WI38 (cell line): ENCODE measurements around the gene ULBP1.
A peak's percentile ranks its signal among the peaks of the same experiment; 100 is the strongest.
"Not testable (repeated sequence)": the region's sequence is repeated elsewhere in the genome, so short reads cannot be mapped to it uniquely, and the experiment has no call there.

Experiments used
- H3K4me3 ChIP-seq: 2 replicates; pipeline ENCODE4 v1.5.1; 2011; ENCODE audit warnings: low read depth, mild to moderate bottlenecking, control low read depth, low read length
- TF ChIP-seq, protein P1 (sequence below): IDR thresholded peaks from 2 replicates; pipeline ENCODE4 v1.5.1; 2012; ENCODE audit warnings: low read depth, mild to moderate bottlenecking, control low read depth, low read length

ULBP1 gene

GRCh38 chr6:149962461-149963211, 1.1 kb upstream of the ULBP1 start:
- H3K4me3 ChIP-seq, result no peak overlapping the region
- TF ChIP-seq, protein P1, sequence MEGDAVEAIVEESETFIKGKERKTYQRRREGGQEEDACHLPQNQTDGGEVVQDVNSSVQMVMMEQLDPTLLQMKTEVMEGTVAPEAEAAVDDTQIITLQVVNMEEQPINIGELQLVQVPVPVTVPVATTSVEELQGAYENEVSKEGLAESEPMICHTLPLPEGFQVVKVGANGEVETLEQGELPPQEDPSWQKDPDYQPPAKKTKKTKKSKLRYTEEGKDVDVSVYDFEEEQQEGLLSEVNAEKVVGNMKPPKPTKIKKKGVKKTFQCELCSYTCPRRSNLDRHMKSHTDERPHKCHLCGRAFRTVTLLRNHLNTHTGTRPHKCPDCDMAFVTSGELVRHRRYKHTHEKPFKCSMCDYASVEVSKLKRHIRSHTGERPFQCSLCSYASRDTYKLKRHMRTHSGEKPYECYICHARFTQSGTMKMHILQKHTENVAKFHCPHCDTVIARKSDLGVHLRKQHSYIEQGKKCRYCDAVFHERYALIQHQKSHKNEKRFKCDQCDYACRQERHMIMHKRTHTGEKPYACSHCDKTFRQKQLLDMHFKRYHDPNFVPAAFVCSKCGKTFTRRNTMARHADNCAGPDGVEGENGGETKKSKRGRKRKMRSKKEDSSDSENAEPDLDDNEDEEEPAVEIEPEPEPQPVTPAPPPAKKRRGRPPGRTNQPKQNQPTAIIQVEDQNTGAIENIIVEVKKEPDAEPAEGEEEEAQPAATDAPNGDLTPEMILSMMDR, result no peak

- TF ChIP-seq, protein P1, result no peak
- peak overlapping the region; percentile 67 for H3K4me3 ChIP-seq
Observed at GRCh38 chr6:149963212-149963461, 606 bp upstream of the ULBP1 start.

GRCh38 chr6:149964308-149965193, 808 bp downstream of the ULBP1 start:
- TF ChIP-seq, protein P1, result no peak
- H3K4me3 ChIP-seq, result peak overlapping the region; percentile 67

DNA sequence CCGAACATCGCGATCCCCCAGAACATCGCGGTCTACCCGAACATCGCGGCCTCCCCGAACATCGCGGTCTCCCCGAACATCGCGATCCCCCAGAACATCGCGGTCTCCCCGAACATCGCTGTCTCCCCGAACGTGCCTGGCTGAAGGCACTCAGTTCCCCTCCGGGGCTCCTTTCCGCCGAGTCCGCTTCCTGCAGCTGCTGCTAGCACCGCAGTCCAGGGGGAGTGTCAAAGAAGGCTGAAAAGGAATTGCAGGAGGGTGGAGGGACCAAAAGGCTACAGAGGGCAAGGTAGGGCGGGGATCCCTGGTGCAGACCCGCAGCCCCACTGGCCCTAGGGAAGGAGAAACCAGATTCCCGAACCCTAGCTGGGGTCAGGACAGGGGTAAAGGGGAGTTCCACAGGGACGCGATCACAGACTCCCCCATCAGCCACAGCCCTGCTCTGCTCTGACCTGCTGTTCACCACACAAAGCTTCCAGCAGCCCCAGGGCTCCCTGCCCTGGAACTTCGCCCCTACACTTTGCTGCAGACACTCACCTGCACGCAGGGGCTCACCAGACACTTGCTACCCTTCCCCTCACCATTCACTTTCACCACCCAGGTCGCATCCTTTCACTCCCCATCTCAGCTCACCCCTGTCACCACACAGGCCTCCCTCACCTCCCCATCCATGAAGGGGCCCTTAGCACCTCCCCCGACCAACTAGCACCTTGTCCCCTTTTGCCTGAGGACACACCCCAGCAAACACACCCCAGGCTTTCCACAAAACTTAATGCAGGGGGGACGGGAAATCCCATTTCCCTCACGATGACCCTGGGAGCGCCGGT, 1.7 kb downstream of the ULBP1 start:
- TF ChIP-seq, protein P1, result no peak
- H3K4me3 ChIP-seq, result peak overlapping the region; percentile 67

- not testable (repeated sequence) for H3K4me3 ChIP-seq
Observed at GRCh38 chr6:149966319-149966718, 2.6 kb downstream of the ULBP1 start.

DNA sequence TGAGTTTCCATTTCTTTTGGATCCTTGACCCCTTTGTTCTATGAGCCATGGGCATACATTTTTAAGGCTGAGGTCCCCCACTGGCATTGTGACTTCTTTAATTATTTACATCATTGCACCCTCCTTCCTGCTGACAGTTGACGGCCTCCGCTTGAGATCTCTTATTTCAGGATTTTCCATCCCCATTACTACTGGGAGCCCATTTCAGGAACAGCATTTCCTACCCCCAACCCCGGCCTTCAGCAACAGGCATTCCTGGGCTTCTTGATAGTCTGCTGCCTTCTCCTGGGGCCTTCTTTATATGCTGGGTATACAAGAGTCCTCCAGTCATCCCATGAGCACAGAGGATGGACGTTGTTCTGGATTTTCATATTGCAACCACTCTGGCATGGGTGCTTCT, 3.8 kb downstream of the ULBP1 start:
- TF ChIP-seq, protein P1, result no peak
- H3K4me3 ChIP-seq, result no peak overlapping the region

DNA sequence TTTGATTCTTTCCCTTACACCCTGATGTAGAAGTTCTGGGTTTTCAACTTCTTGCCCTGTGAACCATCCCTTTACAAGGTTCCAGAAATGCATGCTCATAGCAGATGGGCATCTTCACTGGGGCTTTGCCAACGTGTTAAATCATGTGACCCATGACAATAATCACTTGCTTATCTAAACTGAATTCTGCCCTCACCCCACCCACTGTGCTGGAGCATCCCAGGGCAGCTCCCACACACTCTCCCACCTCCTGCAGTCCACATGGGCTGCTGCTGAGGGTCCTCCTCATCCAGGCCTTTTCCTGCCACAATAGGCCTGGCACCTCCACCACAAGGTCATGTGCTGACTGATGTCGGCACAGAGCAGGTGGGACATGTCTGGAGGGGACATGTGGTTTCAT, 4.3 kb downstream of the ULBP1 start:
- H3K4me3 ChIP-seq, result not testable (repeated sequence)

GRCh38 chr6:149968909-149969308, 5.2 kb downstream of the ULBP1 start:
- H3K4me3 ChIP-seq, result not testable (repeated sequence)
